ENCODE measurements around the gene GMCL1.
"Not testable (repeated sequence)": the region's sequence is repeated elsewhere in the genome, so short reads cannot be mapped to it uniquely, and the experiment has no call there.

Gene GMCL1, protein sequence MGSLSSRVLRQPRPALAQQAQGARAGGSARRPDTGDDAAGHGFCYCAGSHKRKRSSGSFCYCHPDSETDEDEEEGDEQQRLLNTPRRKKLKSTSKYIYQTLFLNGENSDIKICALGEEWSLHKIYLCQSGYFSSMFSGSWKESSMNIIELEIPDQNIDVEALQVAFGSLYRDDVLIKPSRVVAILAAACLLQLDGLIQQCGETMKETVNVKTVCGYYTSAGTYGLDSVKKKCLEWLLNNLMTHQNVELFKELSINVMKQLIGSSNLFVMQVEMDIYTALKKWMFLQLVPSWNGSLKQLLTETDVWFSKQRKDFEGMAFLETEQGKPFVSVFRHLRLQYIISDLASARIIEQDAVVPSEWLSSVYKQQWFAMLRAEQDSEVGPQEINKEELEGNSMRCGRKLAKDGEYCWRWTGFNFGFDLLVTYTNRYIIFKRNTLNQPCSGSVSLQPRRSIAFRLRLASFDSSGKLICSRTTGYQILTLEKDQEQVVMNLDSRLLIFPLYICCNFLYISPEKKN

DNA sequence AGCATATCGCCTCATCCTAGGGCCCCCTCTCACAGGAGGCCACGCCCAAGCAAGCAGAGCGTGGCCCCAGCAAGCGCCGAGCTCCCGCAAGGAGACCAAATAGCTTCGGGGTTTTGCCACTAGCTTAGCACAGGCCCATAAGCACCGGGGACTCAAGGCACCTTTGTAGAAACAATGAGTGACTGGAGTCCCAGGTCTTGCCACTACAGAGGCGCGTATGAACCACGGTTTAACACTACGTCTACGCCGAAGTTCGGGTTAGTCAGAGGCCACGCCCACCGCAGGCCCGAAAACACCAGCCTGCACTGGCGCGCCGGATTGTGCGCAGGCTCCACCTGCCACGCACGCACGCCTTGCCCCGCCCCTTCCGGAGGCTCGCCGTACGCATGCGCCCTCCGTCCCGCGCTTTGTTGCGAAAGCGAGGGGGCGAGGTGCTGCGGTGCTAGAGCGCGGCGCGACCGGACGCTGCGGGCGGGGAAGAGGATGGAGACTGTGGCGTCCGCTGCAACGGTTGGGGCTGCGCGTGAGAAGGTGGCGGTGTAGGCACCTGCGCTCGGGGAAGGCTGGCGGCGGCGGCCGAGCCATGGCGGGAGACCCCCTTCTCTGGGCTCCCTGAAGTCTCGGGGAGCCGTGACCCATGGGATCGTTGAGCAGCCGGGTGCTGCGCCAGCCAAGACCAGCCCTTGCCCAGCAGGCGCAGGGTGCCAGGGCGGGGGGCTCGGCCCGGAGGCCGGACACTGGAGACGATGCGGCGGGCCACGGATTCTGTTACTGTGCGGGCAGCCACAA lies at the start of gene GMCL1:
GMCL1 (plus strand) TSS at position 405 of the 789 bp plus-strand sequence; CDS start at position 638, 233 bp downstream.
- DNase-seq (ENCODE audit: low read depth in 3 of 3): peak; percentile 95 to 99 (median 98)

DNA sequence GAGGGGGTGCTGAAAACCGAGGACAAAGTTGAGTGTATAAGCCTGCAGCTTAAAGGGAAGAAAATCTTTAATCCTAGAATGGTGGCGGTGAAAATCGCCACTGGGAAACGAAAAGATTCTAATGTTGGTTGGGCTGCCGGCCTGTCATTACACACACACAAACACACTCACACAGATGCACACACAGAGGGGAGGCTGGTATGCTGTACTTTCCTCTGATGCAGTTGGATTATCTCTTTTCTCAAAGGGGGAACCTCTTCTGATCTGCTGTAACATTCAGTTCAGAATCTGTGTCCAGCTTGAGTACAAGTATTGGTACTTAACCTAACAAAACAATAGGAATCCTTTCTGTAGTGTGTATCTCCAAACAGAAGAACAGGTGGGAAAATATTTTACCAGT lies 48.5 kb upstream of the GMCL1 start:
- no peak for DNase-seq (ENCODE audit: low read depth in 3 of 3)

DNA sequence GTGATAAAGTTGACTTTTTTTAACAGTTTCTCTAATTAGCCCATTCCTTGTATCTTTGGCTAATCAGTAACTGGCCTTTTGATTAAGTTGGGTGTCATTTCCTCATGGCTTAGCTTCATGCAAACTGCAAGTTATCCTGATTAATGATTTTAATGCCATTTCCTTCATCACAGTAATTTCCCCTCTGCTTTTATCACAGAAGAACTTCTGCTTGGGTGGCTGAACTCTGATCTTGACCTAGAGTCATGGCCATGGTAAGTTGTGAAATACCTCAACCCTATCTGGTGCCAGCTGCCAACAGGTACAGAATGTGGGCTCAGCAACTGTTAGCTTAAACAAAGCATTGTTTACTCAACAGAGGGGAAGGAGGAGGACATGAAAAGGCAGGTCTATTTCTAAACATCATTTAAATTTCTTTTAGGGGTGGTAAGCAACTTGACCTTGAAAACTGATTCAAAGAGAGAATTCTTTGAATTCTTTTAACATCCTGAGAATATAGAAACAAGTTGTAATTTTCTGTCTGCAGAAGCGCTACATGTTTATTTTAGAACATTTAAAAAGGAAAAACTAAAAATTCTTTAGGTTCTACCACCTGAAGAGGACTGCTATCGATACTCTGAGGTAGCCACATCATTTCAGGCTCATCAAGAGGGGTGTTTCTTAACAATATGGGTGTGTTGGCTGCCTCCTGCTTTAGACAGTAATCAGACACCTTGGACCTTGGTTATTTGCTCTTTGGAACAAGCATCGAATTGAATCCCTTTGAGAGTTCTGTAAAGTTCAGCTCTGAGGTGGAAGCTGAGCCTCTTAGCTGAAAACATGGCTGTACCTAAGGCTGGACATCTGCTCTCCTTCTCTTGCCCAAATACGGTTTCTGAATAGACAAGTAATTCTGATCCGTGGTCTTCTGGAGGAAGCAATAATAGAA lies 47.9 kb upstream of the GMCL1 start:
- no peak for DNase-seq (ENCODE audit: low read depth in 3 of 3)

DNA sequence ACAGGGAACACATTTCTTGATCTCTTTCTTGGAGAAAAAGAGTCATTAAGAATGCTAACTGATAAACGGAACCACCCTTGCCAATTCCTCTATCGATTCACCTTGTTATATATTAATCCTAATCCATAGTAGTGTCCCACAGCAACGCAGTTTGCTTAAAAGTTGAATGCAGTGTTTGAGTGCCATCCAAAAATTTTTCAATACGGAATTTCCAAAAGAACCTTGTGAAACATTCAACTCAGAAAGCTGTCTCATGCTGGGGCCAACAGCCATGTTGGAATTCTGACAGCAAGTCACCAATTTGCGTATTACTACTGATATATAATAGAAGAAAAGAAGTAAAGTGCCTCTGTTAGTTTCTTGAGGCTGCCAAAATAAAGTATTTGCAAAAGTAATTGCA lies 45.2 kb upstream of the GMCL1 start:
- DNase-seq (ENCODE audit: low read depth in 3 of 3): no peak

DNA sequence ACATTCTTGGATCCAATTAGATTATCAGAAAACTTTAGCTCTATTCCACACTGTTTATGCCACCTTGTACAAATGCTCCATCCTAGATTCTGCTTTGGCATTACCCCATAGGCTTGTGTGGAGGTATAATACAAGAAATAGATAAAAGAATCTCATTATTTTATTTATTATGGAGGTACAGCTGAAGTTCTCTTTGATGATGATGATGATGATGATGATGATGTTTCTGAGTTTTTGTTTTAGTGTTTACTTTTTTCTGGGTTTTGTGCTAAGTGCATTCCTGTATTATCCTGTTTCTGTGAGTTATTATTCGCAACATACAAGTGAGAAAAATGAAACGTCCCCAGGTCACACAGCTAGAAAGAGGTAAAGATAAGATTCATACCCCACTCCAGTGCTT lies 44.1 kb upstream of the GMCL1 start:
- no peak for DNase-seq (ENCODE audit: low read depth in 3 of 3)

DNA sequence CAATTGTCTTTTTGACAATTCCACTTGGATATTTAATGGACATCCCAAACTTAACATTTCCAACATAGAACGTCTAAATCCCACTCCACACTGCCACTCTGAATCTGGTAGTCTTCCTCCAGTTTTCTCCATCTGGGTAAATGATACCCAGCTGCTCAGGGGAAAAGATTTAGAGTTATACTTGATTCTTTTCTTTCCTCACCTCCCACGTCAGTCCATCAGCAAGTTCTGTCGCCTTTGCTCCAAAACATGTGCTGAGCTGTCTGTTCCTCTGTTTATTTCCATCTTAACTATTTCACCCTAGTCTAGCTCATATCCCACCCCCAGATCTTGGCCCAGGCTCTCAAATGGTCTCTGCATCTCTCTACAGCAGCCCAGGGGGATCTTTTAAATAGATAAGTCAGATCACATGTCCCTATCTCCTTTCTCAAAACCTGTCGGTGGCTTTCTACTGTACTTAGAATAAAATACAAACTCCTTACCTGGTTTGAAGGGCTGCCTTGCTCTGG lies 43.4 kb upstream of the GMCL1 start:
- no peak for DNase-seq (ENCODE audit: low read depth in 3 of 3)

DNA sequence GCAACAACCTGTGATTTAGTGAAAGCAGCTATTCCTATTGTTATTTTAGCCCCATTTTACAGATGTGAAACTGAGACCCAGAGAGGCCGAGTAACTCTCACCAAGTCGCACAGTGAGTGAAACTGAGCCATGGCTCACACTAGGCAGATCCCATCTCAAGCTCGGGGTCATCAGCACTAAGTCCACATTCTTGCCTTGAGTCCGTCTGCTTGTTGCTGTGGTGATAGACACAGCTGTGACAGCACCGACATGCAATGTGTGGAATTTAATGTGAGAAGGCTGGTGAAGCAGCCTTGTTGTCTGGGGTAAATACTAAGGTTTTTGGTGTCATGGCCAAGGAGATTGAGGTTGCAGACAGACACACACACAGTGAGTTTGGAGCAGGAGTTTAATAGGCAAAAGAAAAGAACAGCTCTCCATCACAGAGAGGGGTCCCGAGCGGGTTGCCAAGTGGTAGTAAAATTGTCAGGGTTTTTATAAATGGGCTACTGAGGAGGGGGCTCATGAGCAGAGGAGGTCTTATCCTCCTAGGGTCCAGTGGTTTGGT lies 40.2 kb upstream of the GMCL1 start:
- no peak for DNase-seq (ENCODE audit: low read depth in 3 of 3)

DNA sequence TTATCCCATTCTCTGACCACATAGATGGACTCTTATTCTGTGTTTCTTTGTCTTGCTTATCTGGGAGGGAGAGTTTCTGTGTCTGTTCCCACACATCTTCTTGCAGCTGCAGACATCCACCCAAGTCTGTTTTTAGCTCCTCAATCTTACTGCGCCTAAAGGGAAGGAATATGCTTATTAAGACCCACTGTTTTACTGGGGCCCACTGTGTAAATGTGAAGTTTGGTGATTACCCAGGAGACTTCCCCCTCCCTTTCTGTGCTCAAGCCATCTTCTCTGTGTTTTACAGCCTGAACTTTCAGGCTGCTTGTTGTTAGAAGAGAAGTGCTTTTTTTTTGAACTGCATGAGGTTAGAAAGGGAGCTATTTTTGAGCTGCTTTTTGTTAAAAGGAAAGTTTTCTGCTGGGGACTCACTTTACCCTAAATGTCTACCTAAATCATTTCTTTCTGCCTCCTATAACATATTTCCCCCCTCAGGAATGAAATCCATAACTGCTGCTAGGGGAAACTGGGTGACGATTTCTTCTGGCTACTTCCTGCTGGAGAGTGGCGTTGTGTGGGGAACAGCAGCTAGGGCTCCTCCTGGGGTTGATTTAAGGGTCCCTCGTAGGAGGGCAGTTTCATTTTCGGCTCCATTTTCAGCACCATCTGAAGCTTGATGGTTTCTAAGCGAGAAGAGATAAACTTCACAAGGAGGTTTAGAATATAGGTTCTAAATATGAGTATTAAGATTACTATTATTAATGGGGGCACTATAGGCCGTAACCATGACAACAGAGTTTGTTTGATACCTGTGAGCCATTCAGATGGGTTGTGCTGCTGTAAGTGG lies 39.5 kb upstream of the GMCL1 start:
- no peak for DNase-seq (ENCODE audit: low read depth in 3 of 3)

DNA sequence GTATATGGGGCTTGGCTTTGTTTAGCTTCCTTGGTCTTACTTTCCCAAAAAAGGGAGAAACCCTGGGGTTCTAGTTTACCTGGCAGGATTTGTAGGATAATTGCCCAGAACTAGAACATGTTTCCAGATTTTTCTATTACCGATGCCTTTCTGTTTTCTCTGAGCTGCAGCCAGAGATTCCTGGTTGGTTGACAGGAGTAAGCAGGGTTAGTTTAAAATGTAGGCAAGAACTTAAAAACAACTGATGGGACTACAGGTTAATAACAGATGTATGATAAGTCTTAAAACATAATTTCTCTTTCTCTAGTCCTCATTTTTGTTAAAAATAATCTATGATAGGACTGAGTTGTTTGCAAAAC lies 38.9 kb upstream of the GMCL1 start:
- DNase-seq (ENCODE audit: low read depth in 3 of 3): no peak

DNA sequence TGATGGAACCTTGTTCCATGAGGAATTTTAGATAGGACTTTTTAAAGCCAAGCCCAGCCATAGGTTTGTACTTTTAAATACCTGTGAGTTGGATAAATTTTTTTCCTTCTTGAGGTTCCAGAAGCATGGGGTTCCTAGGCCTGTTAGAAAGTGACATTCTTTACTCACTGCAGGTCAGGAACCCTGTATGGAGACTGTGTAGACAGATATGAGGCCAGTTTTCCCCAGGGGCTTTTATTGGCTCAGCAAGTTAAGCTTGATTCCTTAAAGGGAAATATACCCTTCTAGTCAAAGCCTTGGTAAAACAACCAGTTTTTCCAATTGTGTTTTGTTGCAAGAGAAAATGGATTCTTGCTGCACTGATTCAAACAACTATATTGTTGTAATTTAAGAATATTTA lies 38.4 kb upstream of the GMCL1 start:
- no peak for DNase-seq (ENCODE audit: low read depth in 3 of 3)

DNA sequence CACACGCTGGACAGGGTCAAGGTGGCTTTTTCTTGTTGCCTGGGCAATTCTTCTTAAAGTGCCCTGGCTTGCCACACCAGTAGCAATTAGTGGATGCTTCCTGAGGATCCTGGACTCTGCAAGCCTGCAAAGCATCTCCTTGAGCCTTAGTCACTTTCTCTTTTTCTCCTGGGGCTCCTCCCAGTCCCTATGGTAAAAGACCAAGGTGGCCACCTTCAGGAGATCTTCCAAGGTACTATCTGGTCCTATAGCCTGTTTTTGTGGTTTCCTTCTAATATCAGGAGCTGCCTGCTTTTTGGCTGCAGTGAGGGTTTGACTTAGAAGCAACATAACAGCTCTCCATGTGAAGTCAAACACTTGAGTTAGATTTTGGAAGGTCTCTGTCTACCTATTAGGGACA lies 33.3 kb upstream of the GMCL1 start:
- DNase-seq (ENCODE audit: low read depth in 3 of 3): no peak

DNA sequence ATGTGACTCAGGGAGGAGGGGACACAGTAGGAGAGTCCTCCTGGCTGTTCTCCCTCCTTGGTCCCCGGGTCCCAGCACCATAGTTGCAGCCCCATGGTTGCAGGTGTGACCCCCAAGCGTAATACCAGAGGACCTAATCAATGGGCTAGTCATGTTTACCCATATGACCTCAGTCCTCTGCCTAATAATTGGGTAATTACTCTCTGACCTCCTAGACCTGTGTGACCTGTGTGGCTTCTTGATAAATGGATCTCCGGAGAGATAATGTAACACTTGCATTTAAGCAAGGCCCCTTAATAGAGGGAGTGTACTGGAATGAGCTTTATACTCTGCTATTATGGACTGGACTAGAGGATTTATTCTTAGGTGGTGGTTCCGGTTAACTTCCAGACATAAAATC lies 32.2 kb upstream of the GMCL1 start:
- DNase-seq (ENCODE audit: low read depth in 3 of 3): no peak

DNA sequence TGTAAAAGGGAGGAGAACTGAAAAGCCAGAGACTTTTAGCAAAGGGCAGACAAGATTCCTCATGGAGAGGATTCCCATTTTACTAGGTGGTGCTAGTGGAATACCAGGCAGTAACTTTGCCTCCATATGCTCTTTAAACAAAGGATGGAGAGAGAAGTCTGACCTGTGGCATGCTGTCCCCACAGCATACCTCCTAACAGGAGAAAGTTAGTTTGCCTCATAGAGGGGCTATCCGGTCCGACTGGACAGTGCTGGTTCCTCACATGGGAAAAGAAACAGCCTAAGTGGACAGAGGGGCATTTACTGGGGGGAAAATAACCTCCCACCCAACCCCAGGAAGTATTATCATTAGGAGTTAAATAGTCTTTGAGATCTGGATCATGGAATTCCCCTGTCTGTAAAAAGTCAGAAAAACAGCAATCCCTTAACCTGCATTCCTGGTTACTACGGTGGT lies 31.6 kb upstream of the GMCL1 start:
- DNase-seq (ENCODE audit: low read depth in 3 of 3): no peak

DNA sequence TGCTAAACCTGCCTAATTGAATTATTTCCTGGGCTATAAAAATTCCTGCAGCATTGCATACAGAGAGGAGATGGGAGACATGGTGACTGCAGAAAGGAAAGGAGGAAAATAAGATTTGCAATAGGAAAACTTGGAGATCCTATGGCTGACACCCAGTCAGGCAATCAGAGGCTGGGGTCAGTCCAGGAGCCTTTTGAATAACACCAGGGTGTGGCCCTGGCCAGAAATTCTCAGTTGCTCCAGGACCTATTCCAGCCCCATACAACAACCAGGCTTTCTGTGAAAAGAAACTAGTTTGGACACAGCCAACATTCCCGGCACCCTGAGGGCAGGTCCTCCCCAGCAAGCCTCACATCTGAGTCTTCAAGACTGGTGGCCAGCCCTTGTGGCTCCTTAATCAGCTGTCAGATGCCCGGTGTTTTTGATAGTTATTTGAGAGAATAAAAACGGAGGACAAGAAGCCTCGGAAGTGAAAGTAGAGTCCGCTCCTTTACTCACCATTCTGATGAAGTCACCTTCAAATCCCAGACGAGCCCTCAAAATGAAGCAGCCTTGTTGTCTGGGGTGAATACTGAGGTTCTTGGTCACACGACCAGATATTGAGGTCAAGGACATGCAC lies 31.1 kb upstream of the GMCL1 start:
- DNase-seq (ENCODE audit: low read depth in 3 of 3): no peak

DNA sequence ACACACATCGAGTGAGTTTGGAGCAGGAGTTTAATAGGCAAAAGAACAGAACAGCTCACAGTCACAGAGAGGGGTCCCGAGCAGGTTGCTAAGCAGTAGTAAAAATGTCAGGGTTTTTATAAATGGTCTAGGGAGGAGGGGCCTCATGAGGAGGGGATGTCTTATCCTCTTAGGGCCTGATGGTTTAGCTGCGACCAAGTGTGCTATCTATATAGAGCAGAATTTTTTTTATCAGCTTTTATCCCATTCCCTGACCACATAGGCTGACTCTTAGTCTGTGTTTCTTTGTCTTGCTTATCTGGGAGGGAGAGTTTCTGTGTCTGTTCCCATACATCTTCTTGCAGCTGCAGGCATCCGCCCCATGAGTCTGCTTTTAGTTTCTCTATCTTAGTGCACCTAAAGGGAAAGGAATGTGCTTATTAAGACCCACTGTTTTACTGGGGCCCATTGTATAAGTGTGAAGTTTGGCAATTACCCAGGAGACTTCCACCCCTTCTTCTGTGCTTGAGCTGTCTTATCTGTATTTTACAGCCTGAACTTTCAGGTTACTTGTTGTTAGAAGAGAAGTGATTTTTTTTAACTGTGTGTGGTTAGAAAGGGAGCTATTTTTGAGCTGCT lies 30.4 kb upstream of the GMCL1 start:
- DNase-seq (ENCODE audit: low read depth in 3 of 3): no peak

DNA sequence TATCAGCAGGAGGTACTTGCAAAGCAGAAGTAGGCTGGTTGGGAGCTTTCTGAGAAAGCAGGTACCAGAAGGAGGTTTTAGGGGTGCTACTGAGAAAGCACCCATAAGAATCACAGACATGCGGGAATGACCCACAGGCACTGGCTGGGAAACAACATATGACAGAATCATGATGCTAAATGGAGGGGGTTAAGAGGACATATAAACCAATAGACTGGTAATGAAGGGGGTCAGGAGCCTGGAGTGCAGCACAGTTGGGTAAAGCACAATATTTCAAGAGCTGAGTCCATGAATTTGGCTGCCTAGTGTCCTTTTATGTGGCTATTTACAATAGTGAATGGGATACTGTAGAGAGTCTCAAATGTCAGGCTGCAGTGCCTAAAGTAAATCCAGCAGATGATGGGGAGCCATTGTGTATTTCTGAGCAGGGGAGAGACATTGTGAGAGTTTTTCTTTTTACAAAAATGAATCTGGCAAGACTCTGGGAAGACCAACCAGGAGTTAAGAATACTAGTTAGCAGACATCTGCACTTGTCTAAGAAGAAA lies 27.6 kb upstream of the GMCL1 start:
- no peak for DNase-seq (ENCODE audit: low read depth in 3 of 3)

DNA sequence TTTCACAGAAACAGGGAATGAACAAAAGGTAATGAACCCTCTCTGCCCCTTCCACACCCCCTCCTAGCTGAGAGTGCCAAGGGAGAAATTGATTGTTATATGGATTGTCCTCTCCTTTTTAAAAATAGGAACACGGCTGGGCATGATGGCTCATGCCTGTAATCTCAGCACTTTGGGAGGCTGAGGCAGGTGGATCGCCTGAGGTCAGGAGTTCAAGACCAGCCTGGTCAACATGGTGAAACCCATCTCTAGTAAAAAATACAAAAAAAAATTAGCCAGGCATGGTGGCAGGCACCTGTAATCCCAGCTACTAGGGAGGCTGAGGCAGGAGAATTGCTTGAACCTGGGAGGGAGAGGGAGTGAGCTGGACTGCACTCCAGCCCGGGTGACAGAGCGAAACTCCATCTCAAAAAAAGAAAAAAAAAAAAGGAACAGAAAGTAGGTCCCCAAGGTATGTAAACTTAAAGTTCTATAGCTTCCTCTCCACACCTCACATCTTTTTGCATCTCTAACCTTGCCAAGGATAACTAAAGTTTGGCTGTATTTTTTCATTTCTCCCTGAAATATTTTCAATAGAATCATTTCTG lies 26.6 kb upstream of the GMCL1 start:
- DNase-seq (ENCODE audit: low read depth in 3 of 3): not testable (repeated sequence)

DNA sequence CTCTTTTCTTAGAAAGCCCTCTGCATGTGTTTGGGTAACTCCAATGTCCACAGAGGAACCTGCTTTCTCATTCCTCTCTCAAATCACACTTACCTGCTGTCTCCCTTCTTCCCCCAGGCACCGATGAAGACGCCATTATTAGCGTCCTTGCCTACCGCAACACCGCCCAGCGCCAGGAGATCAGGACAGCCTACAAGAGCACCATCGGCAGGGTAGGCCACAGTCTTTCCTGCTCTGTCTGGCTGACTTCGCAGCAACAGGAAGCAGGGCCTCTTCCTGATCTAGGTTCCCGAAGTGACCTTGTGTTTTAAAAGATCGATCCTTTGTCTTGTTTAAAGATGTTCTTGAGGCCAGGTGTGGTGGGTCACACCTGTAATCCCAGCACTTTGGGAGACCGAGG lies 25.0 kb upstream of the GMCL1 start:
- DNase-seq (ENCODE audit: low read depth in 3 of 3): no peak

DNA sequence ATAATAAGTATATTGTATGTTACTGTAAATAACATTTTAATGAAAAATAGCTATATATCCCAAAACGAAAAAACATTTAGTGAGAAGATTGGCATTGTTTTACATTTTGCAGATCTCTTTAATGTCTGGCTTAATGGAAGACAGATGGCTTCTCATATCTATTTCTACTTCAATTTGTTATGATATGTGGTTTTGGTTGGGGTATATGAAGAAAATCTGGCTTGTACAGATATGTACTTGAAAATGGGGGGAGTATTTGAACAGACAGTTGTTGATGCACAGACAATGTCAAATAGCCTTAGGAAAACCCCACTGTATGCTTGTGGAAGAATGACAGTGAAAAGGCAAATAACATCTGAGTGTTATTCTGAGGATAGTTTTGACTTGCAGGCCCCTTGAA lies 23.6 kb upstream of the GMCL1 start:
- no peak for DNase-seq (ENCODE audit: low read depth in 3 of 3)
